Sigmoid colon (tissue), 7 donors: ENCODE data around the gene SLC4A3. TPM values are rescaled to one million over a fixed set of nuclear protein-coding genes. Genes with fewer than 3 reads are reported as not detected.

ENCODE experiments used
- DNase-seq: peaks from one replicate; pipeline ENCODE4 v3.0.0-alpha.2; 2019
- H3K27ac ChIP-seq, 4 donors: fragments of 200-600 bp; sonication (generic); one replicate each; pipeline ENCODE4 v1.5.1; 2016 to 2019; ENCODE audit warnings: mild to moderate bottlenecking in 1 of 4
- H3K27me3 ChIP-seq, 3 donors: fragments of 200-600 bp; sonication (generic); one replicate each; pipeline ENCODE4 v1.5.1; 2019; ENCODE audit warnings: mild to moderate bottlenecking in 1 of 3
- H3K36me3 ChIP-seq, 4 donors: fragments of 200-600 bp; sonication (generic); one replicate each; pipeline ENCODE4 v1.5.1; 2016 to 2019
- H3K4me1 ChIP-seq, 4 donors: fragments of 200-600 bp; sonication (generic); one replicate each; pipeline ENCODE4 v1.5.1; 2017 to 2019
- H3K4me3 ChIP-seq, 4 donors: fragments of 200-600 bp; sonication (generic); one replicate each; pipeline ENCODE4 v1.5.1; 2017 to 2019; ENCODE audit warnings: mild to moderate bottlenecking in 2 of 4, moderate library complexity in 1 of 4
- H3K9me3 ChIP-seq, 4 donors: fragments of 200-600 bp in 3 of 4; sonication (generic) in 3 of 4; one replicate each; pipeline versions ENCODE4 v1.5.1 to v1.6.1; 2013 to 2019
- EP300 ChIP-seq, 4 donors: sonication (generic); formaldehyde crosslinking; IDR thresholded peaks; one replicate each; pipeline ENCODE4 v1.6.1; 2017; ENCODE audit warnings: antibody characterized with exemption in 4 of 4
- POLR2A ChIP-seq, 2 donors: fragments of 450-650 bp; IDR thresholded peaks; one replicate each; pipeline ENCODE4 v1.6.1; 2016; ENCODE audit warnings: antibody characterized with exemption in 2 of 2, mild to moderate bottlenecking in 2 of 2, moderate library complexity in 2 of 2
- POLR2AphosphoS5 ChIP-seq, 4 donors: sonication (generic); formaldehyde crosslinking; IDR thresholded peaks; one replicate each; pipeline ENCODE4 v1.6.1; 2017; ENCODE audit warnings: antibody characterized with exemption in 4 of 4
- WGBS, 2 donors: extraction: QIAGEN DNeasy Blood & Tissue Kit; methylation state at CpG; one replicate each; pipeline ENCODE4 v1.1.7; 2013; 5-methylcytosine and 5-hydroxymethylcytosine counted together
- intact Hi-C: fragments of 100-400 bp; cut with DNase I; formaldehyde crosslinking; loops from one replicate; pipeline ENCODE4 v1.15.1; 2023
- polyA plus RNA-seq, 3 donors: library from polyadenylated mRNA; stranded (reverse); fragments of 200-250 nt; gene quantifications; one replicate each; pipeline ENCODE4 v1.2.3, GENCODE V29; 2013
- total RNA-seq, 4 donors: library from RNA; depleted of rRNA; stranded (reverse); fragments of >200 nt; gene quantifications; one replicate each; pipeline ENCODE4 v1.1.0, GENCODE V29; 2016
- TF ChIP-seq, protein P1 (sequence below), 4 experiments: fragments of 450-650 bp in 3 of 4; fragments of 200-600 bp in 1 of 4; IDR thresholded peaks; one replicate each; pipeline ENCODE4 v1.5.1; 2016 to 2019; ENCODE audit warnings: antibody characterized with exemption in 4 of 4, mild to moderate bottlenecking in 3 of 4, moderate library complexity in 2 of 4
- donor health status: healthy with polysubstance abuse.
- donor health status: Bipolar disorder and iron deficiency.
- donor health status: healthy.

SLC4A3 gene
- total and polyA plus RNA-seq, 7 donors, result under 0.01 to 5.0 (median 1.0) TPM

DNA sequence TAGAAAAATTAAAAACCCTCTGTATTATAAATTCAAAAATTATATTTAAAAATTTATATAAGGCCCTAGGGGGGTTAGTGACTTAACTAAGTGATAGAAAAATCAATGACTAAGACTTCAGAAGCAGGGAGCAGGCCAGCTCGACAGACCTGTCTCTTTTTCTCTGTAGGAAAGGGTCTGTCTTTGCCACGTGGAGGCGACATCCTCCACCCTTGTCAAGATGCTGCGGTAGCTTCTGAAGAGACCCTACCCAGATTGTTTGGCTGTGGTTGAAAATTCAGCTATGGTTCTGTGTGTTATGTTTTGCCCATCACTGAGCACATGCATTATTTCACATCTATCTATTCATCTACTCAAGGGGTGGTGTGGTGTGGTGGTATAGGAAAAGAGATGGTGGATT lies 8.2 kb upstream of the SLC4A3 start:
- 72 to 75% methylated on average over 4 of the region's 4 CpGs for WGBS, 2 donors
- intact Hi-C loops, result no loop called here
- no peaks in the 10 kb centered on the region for H3K4me1 ChIP-seq
- H3K27me3 ChIP-seq, result no peaks in the 10 kb centered on the region
- peaks cover 0 to 20% (median 4%) of the 10 kb centered on the region in 4 donors for H3K36me3 ChIP-seq
- no peaks in the 10 kb centered on the region for H3K9me3 ChIP-seq
- no peak overlapping the region for H3K4me3 ChIP-seq
- TF ChIP-seq EP300 (IDR thresholded peaks at IDR 0.05) (no peak), POLR2A (IDR thresholded peaks at IDR 0.05) (no peak), POLR2AphosphoS5 (IDR thresholded peaks at IDR 0.05) (no peak)
- TF ChIP-seq, protein P1, sequence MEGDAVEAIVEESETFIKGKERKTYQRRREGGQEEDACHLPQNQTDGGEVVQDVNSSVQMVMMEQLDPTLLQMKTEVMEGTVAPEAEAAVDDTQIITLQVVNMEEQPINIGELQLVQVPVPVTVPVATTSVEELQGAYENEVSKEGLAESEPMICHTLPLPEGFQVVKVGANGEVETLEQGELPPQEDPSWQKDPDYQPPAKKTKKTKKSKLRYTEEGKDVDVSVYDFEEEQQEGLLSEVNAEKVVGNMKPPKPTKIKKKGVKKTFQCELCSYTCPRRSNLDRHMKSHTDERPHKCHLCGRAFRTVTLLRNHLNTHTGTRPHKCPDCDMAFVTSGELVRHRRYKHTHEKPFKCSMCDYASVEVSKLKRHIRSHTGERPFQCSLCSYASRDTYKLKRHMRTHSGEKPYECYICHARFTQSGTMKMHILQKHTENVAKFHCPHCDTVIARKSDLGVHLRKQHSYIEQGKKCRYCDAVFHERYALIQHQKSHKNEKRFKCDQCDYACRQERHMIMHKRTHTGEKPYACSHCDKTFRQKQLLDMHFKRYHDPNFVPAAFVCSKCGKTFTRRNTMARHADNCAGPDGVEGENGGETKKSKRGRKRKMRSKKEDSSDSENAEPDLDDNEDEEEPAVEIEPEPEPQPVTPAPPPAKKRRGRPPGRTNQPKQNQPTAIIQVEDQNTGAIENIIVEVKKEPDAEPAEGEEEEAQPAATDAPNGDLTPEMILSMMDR (IDR thresholded peaks at IDR 0.05), result no peak
- DNase-seq, result no peak
- no peak overlapping the region for H3K27ac ChIP-seq

DNA sequence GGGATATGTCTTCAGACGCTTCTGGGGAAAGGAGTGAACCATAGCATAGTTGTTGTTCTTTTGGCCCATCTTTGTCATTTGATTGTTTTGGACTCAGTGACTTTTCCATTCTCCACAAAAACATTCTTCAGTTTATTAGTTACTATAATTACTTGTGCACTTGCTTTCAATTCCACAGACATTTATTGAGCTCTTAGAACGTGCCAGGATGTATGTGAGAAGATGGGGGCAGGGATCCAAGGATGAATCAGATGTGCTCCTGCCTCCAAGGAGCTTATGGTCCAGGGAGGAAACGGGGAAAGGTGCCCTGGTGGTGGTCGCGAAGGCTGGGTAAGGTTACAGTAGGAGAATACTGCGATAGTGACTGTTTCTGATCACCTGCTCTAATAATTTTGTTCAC lies 6.9 kb upstream of the SLC4A3 start:
- intact Hi-C loops, result no loop called here
- 84 to 86% methylated on average over 6 of the region's 6 CpGs for whole genome bisulfite sequencing, 2 donors
- peaks cover 0 to 8% (median 0%) of the 10 kb centered on the region in 4 donors for H3K36me3 ChIP-seq
- H3K27me3 ChIP-seq, result no peaks in the 10 kb centered on the region
- no peaks in the 10 kb centered on the region for H3K9me3 ChIP-seq
- no peak overlapping the region for H3K27ac ChIP-seq
- TF ChIP-seq, protein P1 (IDR thresholded peaks at IDR 0.05), result no peak
- no peak for TF ChIP-seq EP300 (IDR thresholded peaks at IDR 0.05)
- H3K4me3 ChIP-seq, result no peak overlapping the region
- no peaks in the 10 kb centered on the region for H3K4me1 ChIP-seq
- no peak for DNase-seq

DNA sequence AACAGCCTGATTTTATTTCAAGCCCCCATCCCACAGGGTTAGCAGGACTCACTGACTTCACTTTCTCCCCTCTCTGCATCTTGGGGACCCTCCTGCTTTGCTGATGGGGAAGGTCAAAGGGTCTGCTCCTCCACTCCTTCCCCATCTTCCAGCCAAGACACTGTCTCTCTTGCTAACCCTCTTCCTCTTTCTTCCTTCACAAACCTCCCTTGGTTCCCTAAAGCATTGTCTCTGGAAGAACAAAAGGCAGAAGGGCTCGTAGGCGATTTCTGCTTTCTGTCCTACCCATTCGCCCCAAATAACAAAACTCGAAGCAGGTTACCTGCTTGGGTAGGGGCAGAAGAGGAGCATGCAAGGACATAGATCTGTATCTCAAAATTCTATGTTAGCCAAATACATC lies 5.5 kb upstream of the SLC4A3 start:
- no peak for DNase-seq
- no peak for TF ChIP-seq EP300 (IDR thresholded peaks at IDR 0.05)
- no peak for TF ChIP-seq POLR2AphosphoS5 (IDR thresholded peaks at IDR 0.05)
- TF ChIP-seq POLR2A (IDR thresholded peaks at IDR 0.05), result no peak
- TF ChIP-seq, protein P1 (IDR thresholded peaks at IDR 0.05), result no peak
- 78 to 85% methylated on average over 4 of the region's 4 CpGs for WGBS, 2 donors

DNA sequence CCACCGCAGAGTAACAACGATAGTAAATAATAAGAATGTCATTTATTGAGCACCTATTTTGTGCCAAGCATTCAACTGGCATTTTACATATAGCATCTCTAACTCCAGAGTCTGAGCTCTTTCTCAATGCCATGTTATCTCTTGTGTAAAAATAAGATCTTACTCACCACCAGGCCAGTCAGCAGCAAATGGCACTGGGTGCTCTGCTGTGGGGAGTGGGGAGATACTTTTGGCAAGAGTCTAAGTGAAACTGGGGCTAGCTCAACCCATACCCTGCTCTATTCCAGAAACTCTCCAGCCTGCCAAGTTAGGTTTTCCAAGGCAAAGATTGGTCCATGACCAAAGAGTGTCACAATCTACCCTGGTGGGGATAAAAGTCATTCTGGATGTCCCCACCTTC lies 5.0 kb upstream of the SLC4A3 start:
- 94% methylated on average over 2 of the region's 2 CpGs for WGBS, 2 donors
- H3K36me3 ChIP-seq, result no peaks in the 10 kb centered on the region
- H3K27me3 ChIP-seq, result no peaks in the 10 kb centered on the region
- H3K27ac ChIP-seq, result no peak overlapping the region
- DNase-seq, result no peak
- TF ChIP-seq, protein P1 (IDR thresholded peaks at IDR 0.05), result no peak
- no peak for TF ChIP-seq POLR2A (IDR thresholded peaks at IDR 0.05)
- no peak for TF ChIP-seq POLR2AphosphoS5 (IDR thresholded peaks at IDR 0.05)
- no peak for TF ChIP-seq EP300 (IDR thresholded peaks at IDR 0.05)
- peaks cover 0 to 5% (median 4%) of the 10 kb centered on the region in 4 donors for H3K4me1 ChIP-seq
- intact Hi-C loops, result no loop called here
- H3K4me3 ChIP-seq, result no peak overlapping the region
- H3K9me3 ChIP-seq, result no peaks in the 10 kb centered on the region

More for the DNA sequence above, 5.5 kb upstream of the SLC4A3 start:
- intact Hi-C loops, result no loop called here
- Histone ChIP-seq H3K36me3 (no peaks in the 10 kb centered on the region), H3K4me1 (peaks cover 0 to 2% (median under 1%) of the 10 kb centered on the region in 4 donors), H3K9me3 (no peaks in the 10 kb centered on the region), H3K27me3 (no peaks in the 10 kb centered on the region), H3K27ac (no peak overlapping the region), H3K4me3 (no peak overlapping the region)

DNA sequence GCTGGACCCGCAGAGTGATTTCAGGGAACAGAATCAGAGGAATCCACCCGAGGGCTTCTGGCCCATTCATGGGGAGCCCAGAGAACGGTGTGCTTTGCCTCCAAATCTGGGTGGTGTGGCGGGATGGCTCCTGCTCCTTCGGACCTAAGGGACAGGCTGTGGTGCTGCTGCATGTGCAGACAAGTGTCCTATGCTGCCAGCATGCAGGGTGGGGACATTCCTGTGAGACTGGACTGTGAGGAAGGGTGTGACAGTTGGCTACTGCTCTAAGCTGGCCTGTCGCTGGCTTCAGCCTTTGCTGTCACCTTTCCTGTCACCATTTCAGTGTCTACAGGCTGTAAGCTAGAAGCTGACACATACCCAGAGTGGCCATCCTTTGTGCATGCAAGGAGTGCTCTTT lies 2.9 kb upstream of the SLC4A3 start:
- Histone ChIP-seq H3K27ac (no peak overlapping the region), H3K36me3 (no peaks in the 10 kb centered on the region), H3K4me1 (peaks cover 0 to 14% (median 10%) of the 10 kb centered on the region in 4 donors), H3K9me3 (no peaks in the 10 kb centered on the region), H3K4me3 (no peak overlapping the region), H3K27me3 (no peaks in the 10 kb centered on the region)
- no peak for DNase-seq
- 80 to 85% methylated on average over 6 of the region's 6 CpGs for WGBS, 2 donors
- TF ChIP-seq POLR2AphosphoS5 (IDR thresholded peaks at IDR 0.05) (no peak), POLR2A (IDR thresholded peaks at IDR 0.05) (no peak)
- TF ChIP-seq, protein P1 (IDR thresholded peaks at IDR 0.05), result no peak
- intact Hi-C loops, result no loop called here
